Neural progenitor cell (in vitro differentiated cells): ENCODE measurements around the gene USP9X.

Experiments
- CTCF ChIP-seq: fragments of 200-600 bp; sonication (generic); IDR thresholded peaks from 2 replicates; pipeline ENCODE4 v1.5.1; 2017; ENCODE audit warnings: antibody characterized with exemption, mild to moderate bottlenecking
- EZH2phosphoT487 ChIP-seq: fragments of 200-600 bp; sonication (generic); IDR thresholded peaks from 2 replicates; pipeline ENCODE4 v1.6.1; 2017; ENCODE audit warnings: antibody characterized with exemption

- no peak for TF ChIP-seq CTCF
- no peak for TF ChIP-seq EZH2phosphoT487
Observed at GRCh38 chrX:41064018-41064417, 21.2 kb upstream of the USP9X start.
